Mucosa of rectum (tissue), 2 donors: ENCODE results near the gene TMEM14A.
A peak's percentile ranks its signal among the peaks of the same experiment; 100 is the strongest.
"Not testable (repeated sequence)": the region's sequence is repeated elsewhere in the genome, so short reads cannot be mapped to it uniquely, and the experiment has no call there.

ENCODE experiments used
- H3K27ac ChIP-seq, 2 donors: one replicate each; pipeline ENCODE4 v1.7.0; 2013; ENCODE audit warnings: inconsistent platforms in 2 of 2, low read depth in 2 of 2, low read length in 2 of 2
- H3K27me3 ChIP-seq, 2 donors: one replicate each; pipeline ENCODE4 v1.7.0; 2013; ENCODE audit warnings: low read length in 2 of 2; ENCODE audit not compliant: control insufficient read depth in 2 of 2, insufficient read depth in 2 of 2
- H3K36me3 ChIP-seq, 2 donors: one replicate each; pipeline ENCODE4 v1.7.0; 2013; ENCODE audit warnings: low read length in 2 of 2; ENCODE audit not compliant: control insufficient read depth in 2 of 2, insufficient read depth in 2 of 2
- H3K4me1 ChIP-seq, 2 donors: one replicate each; pipeline ENCODE4 v1.7.0; 2013; ENCODE audit warnings: low read length in 2 of 2, mild to moderate bottlenecking in 1 of 2; ENCODE audit not compliant: control insufficient read depth in 2 of 2, insufficient read depth in 2 of 2
- H3K4me3 ChIP-seq, 2 donors: one replicate each; pipeline ENCODE4 v1.7.0; 2013; ENCODE audit warnings: low read length in 2 of 2
- H3K9ac ChIP-seq, 2 donors: one replicate each; pipeline ENCODE4 v1.7.0; 2013; ENCODE audit warnings: low read length in 2 of 2, low read depth in 1 of 2, mild to moderate bottlenecking in 1 of 2
- H3K9me3 ChIP-seq, 2 donors: one replicate each; pipeline ENCODE4 v1.7.0; 2013; ENCODE audit warnings: low read length in 2 of 2; ENCODE audit not compliant: control insufficient read depth in 2 of 2
- donor health status: healthy.
- donor health status: Normal muscosa, but diverticular disease.

The TMEM14A gene

GRCh38 chr6:52666523-52666922, 4.4 kb upstream of the TMEM14A start:
- Histone ChIP-seq H3K4me3 (no peak overlapping the region), H3K9ac (no peak overlapping the region), H3K9me3 (no peaks in the 10 kb centered on the region), H3K36me3 (no peaks in the 10 kb centered on the region), H3K27ac (no peak overlapping the region), H3K27me3 (no peaks in the 10 kb centered on the region), H3K4me1 (peaks cover 23 to 26% of the 10 kb centered on the region in 2 donors)

- H3K4me1 ChIP-seq, result peaks cover 27 to 32% of the 10 kb centered on the region in 2 donors
- H3K9ac ChIP-seq, result no peak overlapping the region
- H3K27ac ChIP-seq, result no peak overlapping the region
- H3K9me3 ChIP-seq, result no peaks in the 10 kb centered on the region
- no peaks in the 10 kb centered on the region for H3K27me3 ChIP-seq
- no peak overlapping the region for H3K4me3 ChIP-seq
- H3K36me3 ChIP-seq, result no peaks in the 10 kb centered on the region
These were observed 3.3 kb upstream of the TMEM14A start for GRCh38 chr6:52667572-52667971.

- Histone ChIP-seq H3K36me3 (no peaks in the 10 kb centered on the region), H3K27ac (no peak overlapping the region), H3K9me3 (no peaks in the 10 kb centered on the region), H3K27me3 (no peaks in the 10 kb centered on the region), H3K9ac (peak overlapping the region; percentile 68 to 79), H3K4me1 (peaks cover 13 to 19% of the 10 kb centered on the region in 2 donors), H3K4me3 (peak overlapping the region; percentile 88 to 90)
These were observed 763 bp downstream of the TMEM14A start for GRCh38 chr6:52671676-52672075.

GRCh38 chr6:52672412-52673025, 1.6 kb downstream of the TMEM14A start:
- no peaks in the 10 kb centered on the region for H3K9me3 ChIP-seq
- H3K27ac ChIP-seq, result no peak overlapping the region
- H3K27me3 ChIP-seq, result no peaks in the 10 kb centered on the region
- no peak overlapping the region for H3K4me3 ChIP-seq
- H3K36me3 ChIP-seq, result peaks cover 0 to 2% of the 10 kb centered on the region in 2 donors
- H3K4me1 ChIP-seq, result peaks cover 13 to 19% of the 10 kb centered on the region in 2 donors
- H3K9ac ChIP-seq, result no peak overlapping the region

GRCh38 chr6:52674666-52675065, 3.8 kb downstream of the TMEM14A start:
- Histone ChIP-seq H3K27me3 (no peaks in the 10 kb centered on the region), H3K4me3 (no peak overlapping the region), H3K9ac (no peak overlapping the region), H3K27ac (no peak overlapping the region), H3K36me3 (peaks cover 0 to 2% of the 10 kb centered on the region in 2 donors), H3K9me3 (no peaks in the 10 kb centered on the region), H3K4me1 (peaks cover 13 to 19% of the 10 kb centered on the region in 2 donors)

GRCh38 chr6:52675372-52675771, 4.5 kb downstream of the TMEM14A start:
- no peaks in the 10 kb centered on the region for H3K9me3 ChIP-seq
- no peak overlapping the region for H3K4me3 ChIP-seq

GRCh38 chr6:52676631-52677030, 5.7 kb downstream of the TMEM14A start:
- not testable (repeated sequence) for H3K36me3 ChIP-seq, H3K27me3 ChIP-seq, H3K4me3 ChIP-seq, H3K27ac ChIP-seq, H3K4me1 ChIP-seq, H3K9ac ChIP-seq, H3K9me3 ChIP-seq

More at GRCh38 chr6:52675372-52675771, 4.5 kb downstream of the TMEM14A start:
- Histone ChIP-seq H3K27me3 (no peaks in the 10 kb centered on the region), H3K4me1 (peaks cover 13 to 16% of the 10 kb centered on the region in 2 donors), H3K36me3 (peaks cover 0 to 2% of the 10 kb centered on the region in 2 donors), H3K27ac (no peak overlapping the region), H3K9ac (no peak overlapping the region)

GRCh38 chr6:52681416-52681815, 10.5 kb downstream of the TMEM14A start:
- H3K27me3 ChIP-seq, result no peaks in the 10 kb centered on the region
- H3K27ac ChIP-seq, result no peak overlapping the region
- H3K4me1 ChIP-seq, result no peaks in the 10 kb centered on the region
- H3K9me3 ChIP-seq, result no peaks in the 10 kb centered on the region
- H3K9ac ChIP-seq, result no peak overlapping the region
- H3K4me3 ChIP-seq, result no peak overlapping the region
- peaks cover 0 to 11% of the 10 kb centered on the region in 2 donors for H3K36me3 ChIP-seq

- peaks cover 0 to 7% of the 10 kb centered on the region in 2 donors for H3K36me3 ChIP-seq
These were observed 16.2 kb downstream of the TMEM14A start for GRCh38 chr6:52686878-52687699.

GRCh38 chr6:52689857-52690256, 18.9 kb downstream of the TMEM14A start:
- Histone ChIP-seq H3K4me1 (no peaks in the 10 kb centered on the region), H3K27ac (no peak overlapping the region), H3K27me3 (no peaks in the 10 kb centered on the region), H3K9me3 (no peaks in the 10 kb centered on the region), H3K4me3 (no peak overlapping the region), H3K9ac (no peak overlapping the region), H3K36me3 (no peaks in the 10 kb centered on the region)

More at GRCh38 chr6:52686878-52687699, 16.2 kb downstream of the TMEM14A start:
- no peak overlapping the region for H3K9ac ChIP-seq
- H3K4me1 ChIP-seq, result no peaks in the 10 kb centered on the region
- H3K4me3 ChIP-seq, result no peak overlapping the region
- H3K9me3 ChIP-seq, result no peaks in the 10 kb centered on the region
- no peak overlapping the region for H3K27ac ChIP-seq
- no peaks in the 10 kb centered on the region for H3K27me3 ChIP-seq
